T-helper 2 cell treated with Interferon-gamma antibody and Interleukin-4, amounts not matched to agents 100 ng/mL and 5 ng/mL, for 36 hours (primary cell): ENCODE data around the gene DPP7. TPM values are rescaled to one million over a fixed set of nuclear protein-coding genes. Genes with fewer than 3 reads are reported as not detected.

Experiments
- intact Hi-C: fragments of 100-400 bp; cut with micrococcal nuclease; formaldehyde crosslinking; loops from one replicate; pipeline ENCODE4 v1.15.1; 2023
- total RNA-seq: library from RNA; stranded (reverse); gene quantifications from 2 replicates; pipeline ENCODE4 v1.2.3, GENCODE V29; 2022

DPP7 gene
- total RNA-seq, 1 donor from 2014 or later = 229 TPM

DNA sequence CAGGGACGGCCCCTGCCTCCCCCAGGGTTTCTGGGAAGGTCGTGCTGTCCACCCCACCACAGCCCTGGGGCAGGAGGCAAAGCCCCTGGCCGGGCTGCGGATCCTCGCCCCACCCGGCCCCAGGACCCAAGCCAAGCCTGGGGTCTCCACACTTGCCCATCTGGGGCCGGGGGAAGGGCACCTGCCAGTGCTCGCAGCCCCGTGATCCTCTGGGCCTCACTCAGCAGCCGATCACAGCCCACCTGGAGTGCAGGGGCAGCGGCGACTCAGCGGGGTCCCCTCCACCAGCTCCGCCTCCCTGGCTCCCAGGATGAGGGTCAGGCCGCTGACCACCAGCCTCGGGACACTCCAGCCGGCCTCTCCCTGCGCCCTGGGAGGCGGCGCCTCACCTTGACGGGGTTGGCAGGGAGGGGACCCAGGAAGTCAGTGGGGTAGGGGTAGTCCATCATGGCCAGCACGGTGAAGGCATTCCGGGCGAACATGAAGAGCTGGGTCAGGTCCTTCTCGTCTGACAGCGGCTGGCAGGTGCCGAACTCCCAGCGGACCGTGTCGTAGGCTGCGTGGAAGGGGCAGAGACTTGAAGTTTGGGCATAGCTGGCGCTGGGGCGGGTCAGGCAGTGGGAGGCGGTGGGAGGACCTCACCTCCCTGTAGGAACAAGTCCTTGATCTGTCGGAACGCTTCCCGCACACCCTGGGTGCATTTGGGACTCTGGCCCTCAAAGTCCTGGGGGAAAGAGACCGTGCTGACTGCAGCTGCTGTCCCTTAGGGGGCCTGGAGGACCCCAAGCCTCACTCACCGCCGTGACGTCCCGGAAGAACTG lies 1.8 kb downstream of the DPP7 start:
- intact Hi-C loops = no loop called here

DNA sequence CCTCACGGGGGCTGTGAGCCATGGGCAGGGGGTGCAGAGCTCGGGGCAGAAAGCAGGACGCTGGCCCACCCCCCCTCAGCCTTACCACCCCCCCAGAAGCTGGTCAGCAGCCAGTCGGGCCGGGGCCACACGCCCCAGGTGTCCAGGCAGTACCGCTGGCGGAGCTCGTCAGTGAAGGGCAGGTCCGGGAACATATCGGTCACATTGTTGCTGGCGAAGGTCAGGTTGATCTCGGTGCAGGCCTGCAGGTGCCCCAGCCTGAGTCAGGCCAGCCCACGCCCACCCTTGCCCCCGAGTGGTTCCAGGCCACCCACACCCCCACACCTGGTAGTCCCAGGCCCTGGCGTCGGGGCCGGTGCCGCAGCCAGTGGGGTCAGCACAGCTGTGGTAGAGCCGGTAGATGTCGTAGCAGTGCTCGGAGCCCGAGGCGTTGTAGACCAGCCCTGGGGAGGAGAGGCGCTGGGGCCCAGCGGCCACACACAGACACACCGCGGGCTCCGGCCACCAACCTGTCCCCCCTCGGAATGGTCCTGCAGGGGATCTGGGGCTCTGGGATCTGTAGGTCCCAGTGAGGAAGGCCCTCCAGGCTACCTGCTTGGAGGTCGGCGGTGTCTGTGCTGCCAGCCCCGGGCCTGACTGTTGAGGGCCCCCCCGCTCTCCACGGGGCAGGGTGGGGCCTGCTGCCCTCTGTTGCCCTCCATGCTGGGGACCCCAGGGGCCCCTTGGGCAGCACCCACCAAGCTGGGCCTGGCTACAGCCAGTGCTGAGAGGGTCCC lies 2.6 kb downstream of the DPP7 start:
- intact Hi-C loops = no loop called here

DNA sequence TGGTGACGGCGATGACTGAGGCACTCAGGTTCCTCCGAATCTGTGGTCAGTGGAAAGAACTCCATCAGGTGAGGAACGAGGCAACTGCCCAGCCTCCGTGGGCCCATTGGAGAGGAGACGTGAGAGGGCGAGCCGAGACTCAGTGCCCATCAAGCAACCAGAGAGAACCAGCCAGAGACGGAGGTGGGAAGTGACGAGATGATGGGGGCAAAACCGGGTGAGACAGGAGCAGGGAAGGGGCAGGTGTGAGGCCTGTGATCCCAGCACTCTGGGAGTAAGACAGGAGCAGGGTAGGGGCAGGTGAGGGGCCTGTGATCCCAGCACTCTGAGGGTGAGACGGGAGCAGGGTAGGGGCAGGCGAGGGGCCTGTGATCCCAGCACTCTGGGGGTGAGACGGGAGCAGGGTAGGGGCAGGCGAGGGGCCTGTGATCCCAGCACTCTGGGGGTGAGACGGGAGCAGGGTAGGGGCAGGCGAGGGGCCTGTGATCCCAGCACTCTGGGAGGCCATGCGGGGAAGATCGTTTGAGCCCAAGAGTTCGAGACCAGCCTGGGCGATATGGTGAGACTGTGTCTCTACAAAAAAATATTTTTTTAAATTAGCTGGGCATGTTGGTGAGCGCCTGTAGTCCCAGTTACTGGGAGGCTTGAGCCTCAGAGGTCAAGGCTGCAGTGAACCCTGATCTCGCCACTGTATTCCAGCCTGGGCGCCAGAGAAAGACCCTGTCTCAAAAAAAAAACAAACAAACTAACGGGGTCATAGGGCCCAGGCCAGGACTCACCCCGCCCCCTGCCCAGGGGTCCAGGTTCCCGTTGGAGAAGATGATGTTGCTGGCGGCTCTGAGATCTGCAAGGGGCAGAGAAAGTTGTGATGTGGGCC lies 3.4 kb downstream of the DPP7 start:
- intact Hi-C loops = no loop called here

DNA sequence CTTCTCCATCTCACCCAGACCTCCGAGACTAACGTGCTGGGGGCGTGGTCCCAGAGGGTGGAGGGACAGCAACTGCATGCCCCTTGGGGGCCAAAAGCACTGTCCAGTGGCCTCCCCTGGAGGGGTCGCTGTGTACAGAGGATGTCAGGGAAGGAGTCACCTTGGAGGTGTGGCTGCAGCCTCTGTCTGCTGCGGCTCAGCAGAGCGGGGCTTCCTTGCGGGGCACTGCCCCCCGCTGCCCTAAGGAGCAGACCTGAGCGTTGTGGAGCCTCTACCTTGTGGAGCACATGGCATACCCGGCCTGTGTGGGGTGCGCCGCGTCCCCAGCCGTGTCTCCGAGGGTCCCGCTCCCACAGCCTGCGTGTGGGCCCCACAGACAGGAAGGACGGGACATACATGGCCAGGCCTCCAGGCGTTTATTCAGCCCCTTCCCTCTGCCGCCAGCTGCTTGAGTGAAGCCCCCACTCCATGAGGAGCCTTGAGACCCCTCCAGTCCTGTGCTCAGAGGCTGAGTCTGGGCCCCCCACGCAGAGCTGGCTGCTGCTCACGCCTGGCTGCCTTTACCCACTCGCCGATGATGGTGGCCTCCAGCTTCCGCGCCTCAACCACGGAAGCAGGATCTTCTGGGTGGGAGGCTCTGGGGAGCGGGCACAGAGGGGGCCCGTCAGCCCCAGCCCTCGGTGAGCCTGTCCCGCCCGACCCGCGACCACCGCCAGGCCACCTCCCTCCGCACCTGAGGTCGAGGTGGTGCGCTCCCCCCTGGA lies 4.2 kb downstream of the DPP7 start:
- intact Hi-C loops = no loop called here

DNA sequence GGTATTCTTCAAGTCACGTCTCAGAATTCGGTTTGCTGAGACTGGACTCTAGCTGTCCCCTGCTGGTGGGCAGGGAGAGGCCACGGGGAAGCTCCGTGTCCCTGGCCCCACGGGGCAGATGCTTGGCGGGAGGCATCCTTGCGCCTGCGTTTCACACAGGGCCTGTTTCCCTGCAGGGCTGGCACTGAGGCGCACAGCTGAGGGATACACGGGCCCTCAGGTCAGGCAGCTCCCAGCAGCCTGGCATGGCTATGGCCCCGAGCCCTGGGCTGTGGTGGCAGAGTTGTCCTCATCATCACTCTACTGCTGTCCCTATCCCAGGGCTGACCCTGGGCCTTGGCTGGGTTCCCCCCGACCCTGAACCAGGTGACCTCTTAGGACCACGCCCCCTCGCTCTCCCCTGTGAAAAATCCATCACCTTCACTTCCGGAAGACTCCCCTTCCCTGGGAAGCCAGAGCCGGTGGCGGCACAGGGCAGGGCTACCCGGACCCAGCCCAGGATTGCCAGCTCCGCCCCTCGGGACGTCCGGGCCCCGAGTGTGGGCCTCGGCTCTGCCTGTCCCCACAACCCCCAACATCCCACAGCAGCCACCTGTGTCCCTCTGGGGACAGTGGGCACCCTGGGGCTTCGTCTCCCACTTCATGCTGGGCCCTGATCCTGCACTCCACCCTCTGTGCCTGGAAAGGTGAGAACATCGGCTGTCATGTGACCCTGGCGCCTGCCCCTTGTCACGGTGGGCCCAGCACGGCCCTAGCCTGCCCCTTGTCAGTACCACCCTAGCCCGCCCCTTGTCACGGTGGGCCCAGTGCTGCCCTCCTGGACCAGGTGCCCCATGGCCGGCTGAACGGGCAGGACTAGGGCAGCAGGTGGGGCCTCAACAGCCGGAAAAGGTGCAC lies 5.0 kb downstream of the DPP7 start:
- intact Hi-C loops = no loop called here

DNA sequence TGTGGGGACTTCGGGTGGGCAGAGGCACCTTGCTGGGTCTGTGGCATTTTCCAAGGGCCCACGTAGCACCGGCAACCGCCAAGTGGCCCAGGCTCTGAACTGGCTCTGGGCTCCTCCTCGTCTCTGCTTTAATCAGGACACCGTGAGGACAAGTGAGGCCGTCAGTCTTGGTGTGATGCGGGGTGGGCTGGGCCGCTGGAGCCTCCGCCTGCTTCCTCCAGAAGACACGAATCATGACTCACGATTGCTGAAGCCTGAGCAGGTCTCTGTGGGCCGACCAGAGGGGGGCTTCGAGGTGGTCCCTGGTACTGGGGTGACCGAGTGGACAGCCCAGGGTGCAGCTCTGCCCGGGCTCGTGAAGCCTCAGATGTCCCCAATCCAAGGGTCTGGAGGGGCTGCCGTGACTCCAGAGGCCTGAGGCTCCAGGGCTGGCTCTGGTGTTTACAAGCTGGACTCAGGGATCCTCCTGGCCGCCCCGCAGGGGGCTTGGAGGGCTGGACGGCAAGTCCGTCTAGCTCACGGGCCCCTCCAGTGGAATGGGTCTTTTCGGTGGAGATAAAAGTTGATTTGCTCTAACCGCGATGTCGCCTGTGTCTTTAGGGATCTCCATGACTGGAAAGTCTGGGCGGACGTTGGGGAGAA lies 5.8 kb downstream of the DPP7 start:
- intact Hi-C loops = no loop called here

DNA sequence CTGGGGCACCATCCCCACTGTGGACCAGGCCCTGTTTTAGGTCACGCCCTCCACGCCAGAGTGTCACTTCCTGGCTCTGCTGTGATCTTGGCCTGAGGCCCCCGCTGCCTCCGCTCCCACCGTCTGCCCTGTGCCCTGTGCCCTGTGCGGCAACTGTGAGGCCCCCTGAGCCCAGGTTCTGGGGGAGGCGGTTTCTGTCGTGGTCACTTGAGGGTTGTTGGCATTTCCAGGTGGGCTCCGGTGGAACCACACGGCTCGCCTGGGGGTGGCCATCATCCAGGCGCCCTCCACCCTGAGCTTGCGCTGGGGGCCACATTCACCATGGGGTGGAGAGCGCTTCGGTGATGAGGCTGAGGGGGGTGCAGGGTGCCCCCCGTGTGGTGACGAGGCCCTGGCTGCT lies 6.6 kb downstream of the DPP7 start:
- intact Hi-C loops = no loop called here

DNA sequence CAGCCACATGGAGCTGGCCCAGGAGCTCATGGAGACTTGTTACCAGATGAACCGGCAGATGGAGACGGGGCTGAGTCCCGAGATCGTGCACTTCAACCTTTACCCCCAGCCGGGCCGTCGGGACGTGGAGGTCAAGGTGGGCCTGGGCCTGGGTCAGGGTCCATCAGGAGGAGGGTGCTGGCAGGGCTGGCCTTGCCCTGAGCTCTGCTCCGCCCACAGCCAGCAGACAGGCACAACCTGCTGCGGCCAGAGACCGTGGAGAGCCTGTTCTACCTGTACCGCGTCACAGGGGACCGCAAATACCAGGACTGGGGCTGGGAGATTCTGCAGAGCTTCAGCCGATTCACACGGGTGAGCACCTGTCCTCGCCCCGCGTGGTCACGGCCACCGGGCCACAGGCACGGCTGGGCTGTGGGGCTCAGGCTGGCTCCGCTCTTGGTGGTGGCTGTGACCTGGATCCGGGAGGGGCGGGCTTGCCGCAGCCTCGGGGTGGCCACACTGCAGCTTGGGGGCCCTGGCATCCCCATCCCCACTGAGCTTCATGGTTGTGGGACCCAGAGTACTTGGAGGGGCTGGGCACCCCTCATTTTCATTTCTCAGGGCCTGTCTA lies 7.1 kb downstream of the DPP7 start:
- intact Hi-C loops = no loop called here

DNA sequence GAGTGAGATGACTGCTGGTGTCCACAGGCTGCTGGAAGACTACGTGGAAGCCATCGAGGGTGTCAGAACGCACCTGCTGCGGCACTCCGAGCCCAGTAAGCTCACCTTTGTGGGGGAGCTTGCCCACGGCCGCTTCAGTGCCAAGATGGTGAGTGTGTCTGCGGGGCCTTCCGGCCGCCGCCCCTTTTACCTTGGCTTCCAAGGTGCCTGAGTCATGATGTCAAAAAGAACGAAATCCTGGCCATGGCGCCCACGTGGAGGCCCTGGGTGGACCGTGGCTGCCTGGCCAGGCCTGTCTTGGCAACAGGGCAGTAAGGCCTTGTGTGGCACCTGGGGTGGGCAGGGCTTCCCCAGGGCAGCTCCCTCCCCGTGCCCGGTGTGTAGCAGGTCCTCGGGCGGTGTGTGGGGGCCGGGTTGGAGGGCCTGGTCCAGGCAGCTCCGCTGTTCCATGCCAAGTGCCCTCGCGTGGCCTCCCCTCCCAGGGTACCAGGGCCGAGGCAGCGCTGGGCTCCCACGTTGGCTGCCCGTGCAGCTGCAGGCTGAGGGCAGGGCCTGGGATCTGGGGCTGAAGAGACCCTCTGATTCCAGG lies 7.8 kb downstream of the DPP7 start:
- intact Hi-C loops = no loop called here

DNA sequence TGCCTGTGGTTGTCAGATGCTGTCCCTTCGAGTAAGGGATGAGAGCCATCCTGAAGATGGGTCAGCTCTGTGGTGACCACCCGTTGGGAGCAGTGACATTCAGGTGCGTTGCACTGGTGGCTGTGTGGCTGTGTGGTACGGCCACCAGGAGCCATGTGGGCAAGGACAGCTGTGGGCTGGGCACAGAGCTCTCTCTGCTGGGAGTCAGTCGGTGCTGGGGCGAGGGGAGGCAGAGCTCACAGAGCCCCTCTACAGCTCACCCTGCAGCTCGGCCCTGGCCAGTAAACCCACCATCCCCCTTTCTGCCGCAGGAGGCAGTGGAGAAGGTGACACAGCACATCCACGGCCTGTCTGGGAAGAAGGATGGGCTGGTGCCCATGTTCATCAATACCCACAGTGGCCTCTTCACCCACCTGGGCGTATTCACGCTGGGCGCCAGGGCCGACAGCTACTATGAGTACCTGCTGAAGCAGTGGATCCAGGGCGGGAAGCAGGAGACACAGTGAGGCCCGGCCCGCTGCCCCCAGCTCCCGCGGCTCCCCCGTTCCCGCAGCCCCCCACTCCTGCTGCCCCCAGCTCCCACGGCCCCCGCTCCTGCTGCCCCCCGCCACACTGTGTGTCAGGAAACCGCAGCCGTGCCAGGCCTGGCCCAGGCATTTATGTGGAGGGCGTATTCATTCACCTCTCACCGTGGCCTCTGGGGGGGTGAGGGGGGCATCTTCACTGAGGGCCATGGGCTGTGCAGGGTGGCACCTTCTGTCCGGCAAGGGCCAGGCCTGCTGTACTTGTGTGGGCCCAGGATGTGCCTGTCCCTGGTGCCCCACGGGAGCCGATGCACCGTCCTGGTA lies 8.5 kb downstream of the DPP7 start:
- intact Hi-C loops = no loop called here

DNA sequence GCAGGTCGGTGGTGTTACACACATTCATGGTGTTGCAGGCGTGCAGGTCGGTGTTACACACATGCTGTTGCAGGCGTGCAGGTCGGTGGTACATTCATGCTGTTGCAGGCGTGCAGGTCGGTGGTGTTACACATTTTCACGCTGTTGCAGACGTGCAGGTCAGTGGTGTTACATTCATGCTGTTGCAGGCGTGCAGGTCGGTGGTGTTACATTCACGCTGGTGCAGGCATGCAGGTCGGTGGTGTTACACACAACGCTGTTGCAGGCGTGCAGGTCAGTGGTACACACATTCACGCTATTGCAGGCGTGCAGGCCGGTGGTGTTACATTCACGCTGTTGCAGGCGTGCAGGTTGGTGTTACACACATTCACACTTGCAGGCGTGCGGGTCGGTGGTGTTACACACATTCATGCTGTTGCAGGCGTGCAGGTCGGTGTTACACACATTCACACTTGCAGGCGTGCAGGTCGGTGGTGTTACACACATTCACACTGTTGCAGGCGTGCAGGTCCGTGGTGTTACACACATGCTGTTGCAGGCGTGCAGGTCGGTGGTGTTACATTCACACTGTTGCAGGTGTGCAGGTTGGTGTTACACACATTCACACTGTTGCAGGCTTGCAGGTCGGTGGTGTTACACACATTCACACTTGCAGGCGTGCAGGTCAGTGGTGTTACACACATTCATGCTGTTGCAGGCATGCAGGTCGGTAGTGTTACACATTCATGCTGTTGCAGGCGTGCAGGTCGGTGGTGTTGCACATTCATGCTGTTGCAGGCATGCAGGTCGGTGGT lies 11.1 kb downstream of the DPP7 start:
- intact Hi-C loops = no loop called here

DNA sequence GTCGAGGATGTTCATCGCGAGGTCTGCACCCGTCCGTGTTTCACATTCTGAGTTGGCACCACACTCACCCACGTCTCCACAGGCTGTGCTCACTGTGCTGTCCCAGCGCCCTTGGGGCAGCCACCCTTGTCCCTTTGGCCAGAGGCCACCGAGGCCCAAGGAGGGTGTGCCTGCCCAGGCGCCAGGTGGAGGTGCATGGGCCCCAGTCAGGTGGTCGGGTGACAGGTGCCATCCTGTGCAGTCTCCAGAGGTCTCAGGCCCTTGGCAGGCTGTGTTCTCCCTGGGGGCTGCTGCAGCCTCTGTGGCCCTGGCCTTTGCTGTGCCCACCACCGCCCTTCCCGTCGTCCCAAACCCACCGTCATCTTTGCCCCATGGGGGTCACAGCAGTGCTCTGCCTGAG lies 15.3 kb downstream of the DPP7 start:
- intact Hi-C loops = no loop called here

DNA sequence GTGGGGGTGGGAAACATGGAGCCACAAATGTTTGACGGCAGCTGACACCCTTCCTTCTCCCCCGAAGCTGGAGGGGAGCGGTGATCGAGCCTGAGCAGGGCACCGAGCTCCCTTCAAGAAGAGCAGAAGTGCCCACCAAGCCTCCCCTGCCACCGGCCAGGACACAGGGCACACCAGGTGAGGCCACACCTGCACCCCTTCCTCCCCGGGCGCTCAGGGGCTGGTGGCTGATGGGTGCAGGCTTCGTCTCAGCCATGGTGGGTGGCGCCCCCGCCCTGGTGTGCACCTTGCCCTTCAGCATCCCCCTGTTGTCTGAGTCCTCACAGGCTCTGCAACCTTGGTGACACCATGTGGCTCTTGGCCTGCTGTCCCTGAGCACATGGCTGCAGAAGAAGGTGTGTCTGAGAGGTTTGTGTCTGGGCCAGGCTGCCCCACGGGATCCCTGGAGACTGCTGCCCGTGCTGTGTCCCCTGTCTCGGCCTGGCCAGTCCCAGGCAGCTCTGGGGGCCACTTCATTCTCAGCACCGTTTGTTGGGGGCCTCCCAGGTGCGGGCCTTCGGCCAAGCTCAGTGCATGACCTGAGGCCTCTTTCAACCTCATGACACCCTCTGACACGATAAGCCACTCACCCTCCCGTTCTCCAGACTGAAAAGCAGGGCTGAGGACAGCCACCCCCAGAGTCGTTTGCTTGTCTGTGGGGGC lies 16.6 kb downstream of the DPP7 start:
- intact Hi-C loops = no loop called here

DNA sequence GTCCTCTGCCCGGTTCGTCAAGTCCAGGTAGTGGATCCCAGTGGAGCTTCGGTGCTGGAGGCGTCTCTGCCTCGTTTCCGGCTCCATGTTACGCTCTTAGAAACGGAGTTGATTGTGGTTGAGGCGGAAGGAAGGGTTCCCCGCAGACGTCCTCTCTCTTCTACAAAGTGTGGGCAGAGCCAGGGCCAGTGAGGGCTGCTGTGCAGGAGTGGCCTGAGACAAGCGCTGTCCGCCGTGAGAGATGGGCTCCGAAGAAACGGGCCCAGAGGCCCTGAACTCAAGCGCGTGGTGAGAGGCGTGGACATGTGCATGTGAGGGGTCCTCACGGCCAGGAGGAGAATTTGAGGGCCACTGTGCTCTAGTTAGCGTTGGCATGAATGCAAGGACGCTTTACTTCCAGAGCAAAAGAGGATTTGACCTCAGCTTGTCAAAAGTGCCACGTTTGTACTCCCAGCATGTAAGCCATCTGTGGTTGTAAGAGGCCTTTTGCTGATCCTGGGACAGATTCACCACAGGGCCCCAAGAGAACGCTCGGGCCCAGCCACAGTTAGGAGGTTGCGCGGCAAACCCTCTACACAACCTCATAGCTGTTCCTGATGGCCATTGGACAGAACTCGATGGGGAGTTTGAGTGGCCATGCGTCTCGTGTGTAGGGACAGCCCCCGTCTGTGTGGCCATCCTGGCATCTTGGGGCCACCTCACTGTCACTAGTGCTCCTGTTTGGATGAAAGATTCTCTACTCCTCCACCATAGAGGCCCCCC lies 17.6 kb downstream of the DPP7 start:
- intact Hi-C loops = no loop called here
